ENCODE measurements around the gene PPAN.

PPAN gene

GRCh38 chr19:10116866-10117616 is 10.9 kb downstream of the PPAN start:
- no peak overlapping the region for H3K4me3 ChIP-seq (ENCODE audit: insufficient read depth, low read length, poor library complexity, severe bottlenecking)
- no peaks in the 10 kb centered on the region for H4K20me1 ChIP-seq (ENCODE audit: low read depth, low read length)
- H3K27me3 ChIP-seq (ENCODE audit: low read length): no peaks in the 10 kb centered on the region
- no peak overlapping the region for H3K27ac ChIP-seq (ENCODE audit: low read depth, low read length)
- H2AFZ ChIP-seq (ENCODE audit: low read depth, low read length, severe bottlenecking): no peak overlapping the region
- H3K79me2 ChIP-seq (ENCODE audit: insufficient read depth, low read length): peaks cover 13% of the 10 kb centered on the region
- no peaks in the 10 kb centered on the region for H3K9me2 ChIP-seq (replicated peaks; ENCODE audit: insufficient read depth, low read length)
- H3K36me3 ChIP-seq (ENCODE audit: low read length): no peaks in the 10 kb centered on the region
- TF ChIP-seq EZH2phosphoT487 (conservative IDR thresholded peaks at IDR 0.05; ENCODE audit: low read length): no peak
- TF ChIP-seq, protein P1, sequence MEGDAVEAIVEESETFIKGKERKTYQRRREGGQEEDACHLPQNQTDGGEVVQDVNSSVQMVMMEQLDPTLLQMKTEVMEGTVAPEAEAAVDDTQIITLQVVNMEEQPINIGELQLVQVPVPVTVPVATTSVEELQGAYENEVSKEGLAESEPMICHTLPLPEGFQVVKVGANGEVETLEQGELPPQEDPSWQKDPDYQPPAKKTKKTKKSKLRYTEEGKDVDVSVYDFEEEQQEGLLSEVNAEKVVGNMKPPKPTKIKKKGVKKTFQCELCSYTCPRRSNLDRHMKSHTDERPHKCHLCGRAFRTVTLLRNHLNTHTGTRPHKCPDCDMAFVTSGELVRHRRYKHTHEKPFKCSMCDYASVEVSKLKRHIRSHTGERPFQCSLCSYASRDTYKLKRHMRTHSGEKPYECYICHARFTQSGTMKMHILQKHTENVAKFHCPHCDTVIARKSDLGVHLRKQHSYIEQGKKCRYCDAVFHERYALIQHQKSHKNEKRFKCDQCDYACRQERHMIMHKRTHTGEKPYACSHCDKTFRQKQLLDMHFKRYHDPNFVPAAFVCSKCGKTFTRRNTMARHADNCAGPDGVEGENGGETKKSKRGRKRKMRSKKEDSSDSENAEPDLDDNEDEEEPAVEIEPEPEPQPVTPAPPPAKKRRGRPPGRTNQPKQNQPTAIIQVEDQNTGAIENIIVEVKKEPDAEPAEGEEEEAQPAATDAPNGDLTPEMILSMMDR (IDR thresholded peaks at IDR 0.05; ENCODE audit: insufficient read depth, low read length, poor library complexity, severe bottlenecking): no peak
- H3K9me3 ChIP-seq (ENCODE audit: insufficient read depth, low read length): no peaks in the 10 kb centered on the region
- no peak overlapping the region for H3K4me2 ChIP-seq (ENCODE audit: low read depth, low read length, poor library complexity, severe bottlenecking)
- peaks cover 30% of the 10 kb centered on the region for H3F3A ChIP-seq (ENCODE audit: insufficient read depth)
- H3K9ac ChIP-seq (ENCODE audit: low read length): no peak overlapping the region

DNA sequence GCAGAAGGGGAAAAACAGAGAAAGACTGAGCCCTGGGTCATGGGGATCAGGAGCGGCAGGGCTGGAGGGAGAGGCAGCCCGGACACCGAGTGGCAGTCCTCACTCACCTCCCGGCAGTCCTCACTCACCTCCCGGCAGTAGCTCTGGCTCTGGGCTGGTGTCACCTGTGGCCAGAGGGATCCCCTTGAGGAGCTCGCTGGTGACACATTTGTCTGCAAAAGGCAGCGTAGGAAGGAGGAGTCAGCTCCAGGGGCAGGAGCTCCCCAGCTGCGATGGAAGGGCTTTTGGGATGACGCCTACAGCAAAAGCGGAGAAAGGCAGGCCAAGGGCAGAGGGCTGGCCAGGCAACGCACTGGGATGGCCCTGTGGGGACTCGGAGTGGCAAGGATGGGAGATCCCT is 12.8 kb downstream of the PPAN start:
- no peaks in the 10 kb centered on the region for H3K9me3 ChIP-seq (ENCODE audit: insufficient read depth, low read length)
- peak overlapping the region; percentile 92 for H3K4me3 ChIP-seq (ENCODE audit: insufficient read depth, low read length, poor library complexity, severe bottlenecking)

GRCh38 chr19:10120538-10121189 is 14.5 kb downstream of the PPAN start:
- Histone ChIP-seq H3K27me3 (ENCODE audit: low read length) (no peaks in the 10 kb centered on the region), H3K4me2 (ENCODE audit: low read depth, low read length, poor library complexity, severe bottlenecking) (no peak overlapping the region), H3K79me2 (ENCODE audit: insufficient read depth, low read length) (peaks cover 13% of the 10 kb centered on the region), H3F3A (ENCODE audit: insufficient read depth) (peaks cover 29% of the 10 kb centered on the region), H4K20me1 (ENCODE audit: low read depth, low read length) (no peaks in the 10 kb centered on the region), H3K27ac (ENCODE audit: low read depth, low read length) (no peak overlapping the region), H3K9ac (ENCODE audit: low read length) (no peak overlapping the region), H3K9me2 (replicated peaks; ENCODE audit: insufficient read depth, low read length) (no peaks in the 10 kb centered on the region), H3K4me3 (ENCODE audit: insufficient read depth, low read length, poor library complexity, severe bottlenecking) (no peak overlapping the region), H3K9me3 (ENCODE audit: insufficient read depth, low read length) (no peaks in the 10 kb centered on the region), H2AFZ (ENCODE audit: low read depth, low read length, severe bottlenecking) (no peak overlapping the region), H3K36me3 (ENCODE audit: low read length) (no peaks in the 10 kb centered on the region)
- TF ChIP-seq, protein P1 (IDR thresholded peaks at IDR 0.05; ENCODE audit: insufficient read depth, low read length, poor library complexity, severe bottlenecking): no peak
- TF ChIP-seq EZH2phosphoT487 (conservative IDR thresholded peaks at IDR 0.05; ENCODE audit: low read length): no peak

More for the DNA sequence above, 12.8 kb downstream of the PPAN start:
- Histone ChIP-seq H3K36me3 (ENCODE audit: low read length) (no peaks in the 10 kb centered on the region), H3K27ac (ENCODE audit: low read depth, low read length) (no peak overlapping the region), H4K20me1 (ENCODE audit: low read depth, low read length) (no peaks in the 10 kb centered on the region), H2AFZ (ENCODE audit: low read depth, low read length, severe bottlenecking) (no peak overlapping the region), H3K4me2 (ENCODE audit: low read depth, low read length, poor library complexity, severe bottlenecking) (peak overlapping the region; percentile 84), H3K9ac (ENCODE audit: low read length) (peak overlapping the region; percentile 84), H3F3A (ENCODE audit: insufficient read depth) (peaks cover 26% of the 10 kb centered on the region), H3K27me3 (ENCODE audit: low read length) (no peaks in the 10 kb centered on the region), H3K79me2 (ENCODE audit: insufficient read depth, low read length) (peaks cover 13% of the 10 kb centered on the region), H3K9me2 (replicated peaks; ENCODE audit: insufficient read depth, low read length) (no peaks in the 10 kb centered on the region)
- no peak for TF ChIP-seq EZH2phosphoT487 (conservative IDR thresholded peaks at IDR 0.05; ENCODE audit: low read length)
- TF ChIP-seq, protein P1 (IDR thresholded peaks at IDR 0.05; ENCODE audit: insufficient read depth, low read length, poor library complexity, severe bottlenecking): no peak

All from SU-DHL-6 (cell line).